ENCODE results near the gene C6orf132.

Gene C6orf132

GRCh38 chr6:42113936-42114636 is 28.3 kb downstream of the C6orf132 start:
- DNase-seq (no peak), ATAC-seq (replicated peaks) (no peak)
- no peaks in the 10 kb centered on the region for H3K4me1 Mint-ChIP-seq
- H3K4me3 Mint-ChIP-seq = no peak overlapping the region
- no peak overlapping the region for H3K27ac Mint-ChIP-seq
- H3K36me3 Mint-ChIP-seq = no peaks in the 10 kb centered on the region
- no peaks in the 10 kb centered on the region for H3K9me3 Mint-ChIP-seq
- H3K27me3 Mint-ChIP-seq = peaks cover 19 to 30% of the 10 kb centered on the region in 2 donors

DNA sequence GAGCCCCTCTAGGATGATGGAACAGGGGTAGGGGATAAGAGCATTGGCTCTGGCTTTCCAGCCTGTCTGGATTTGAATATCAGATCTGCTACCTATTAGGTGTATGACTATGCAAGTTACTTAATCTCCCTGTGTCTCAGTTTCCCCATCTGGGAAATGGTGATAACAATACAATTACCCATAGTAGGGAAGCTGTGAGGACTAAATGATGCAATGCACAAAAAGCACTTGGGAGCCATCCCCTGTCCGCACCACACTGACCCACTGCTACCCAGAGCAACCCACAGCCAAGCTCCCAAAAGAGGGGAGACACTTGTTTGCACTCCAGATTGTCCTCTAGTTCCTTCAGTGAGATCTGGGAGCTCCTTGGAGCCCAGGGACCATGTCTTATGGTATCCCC is 30.1 kb downstream of the C6orf132 start:
- ATAC-seq (replicated peaks) (no peak), DNase-seq (no peak)
- Mint-ChIP-seq H3K27me3 (peaks cover 26 to 36% of the 10 kb centered on the region in 2 donors), H3K4me1 (no peaks in the 10 kb centered on the region), H3K9me3 (no peaks in the 10 kb centered on the region), H3K27ac (no peak overlapping the region), H3K36me3 (no peaks in the 10 kb centered on the region), H3K4me3 (no peak overlapping the region)

DNA sequence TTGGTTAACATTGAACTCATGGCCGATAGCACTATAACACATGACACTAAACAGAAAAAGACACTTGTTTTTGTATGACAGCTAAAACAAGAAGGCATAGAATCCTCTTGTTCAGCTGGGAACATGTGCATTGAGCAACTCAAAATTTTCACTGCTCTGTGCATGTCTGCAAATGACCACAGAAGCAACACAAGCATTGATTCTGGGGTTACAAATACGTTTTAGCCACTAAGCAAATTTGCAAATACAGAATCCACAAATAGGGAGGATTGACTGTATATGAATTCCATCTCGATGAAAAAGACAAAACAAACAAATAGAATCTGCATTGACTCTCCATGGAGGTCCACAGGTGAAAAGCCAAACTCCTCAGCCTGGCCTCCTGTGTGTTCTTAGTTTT is 31.7 kb downstream of the C6orf132 start:
- Mint-ChIP-seq H3K4me3 (no peak overlapping the region), H3K4me1 (no peaks in the 10 kb centered on the region), H3K36me3 (no peaks in the 10 kb centered on the region), H3K27me3 (peaks cover 27 to 36% of the 10 kb centered on the region in 2 donors), H3K9me3 (no peaks in the 10 kb centered on the region), H3K27ac (no peak overlapping the region)
- DNase-seq (no peak), ATAC-seq (replicated peaks) (no peak)

DNA sequence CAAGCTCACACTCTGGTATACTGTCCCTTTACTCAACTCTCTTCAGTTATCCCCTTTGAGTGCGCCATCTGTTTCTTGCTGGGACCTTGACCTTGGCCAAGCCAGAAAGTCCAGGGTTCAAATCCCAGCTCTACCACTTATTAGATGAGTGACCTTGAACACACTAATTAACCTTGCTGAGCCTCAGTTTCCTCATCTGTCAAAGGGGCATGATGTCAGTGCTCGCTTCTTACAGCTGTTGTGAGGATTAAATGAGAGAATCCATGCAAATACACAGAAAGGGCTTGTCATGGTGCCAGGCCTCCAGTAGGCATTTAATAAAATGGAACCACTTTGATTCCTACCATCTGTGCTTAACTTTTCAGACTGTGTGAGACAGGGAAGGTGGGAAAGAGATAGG is 34.3 kb downstream of the C6orf132 start:
- Mint-ChIP-seq H3K27ac (no peak overlapping the region), H3K4me1 (peaks cover 7 to 9% of the 10 kb centered on the region in 2 donors), H3K36me3 (no peaks in the 10 kb centered on the region), H3K27me3 (peaks cover 36 to 41% of the 10 kb centered on the region in 2 donors), H3K4me3 (no peak overlapping the region), H3K9me3 (no peaks in the 10 kb centered on the region)
- no peak for DNase-seq
- ATAC-seq (replicated peaks) = no peak

DNA sequence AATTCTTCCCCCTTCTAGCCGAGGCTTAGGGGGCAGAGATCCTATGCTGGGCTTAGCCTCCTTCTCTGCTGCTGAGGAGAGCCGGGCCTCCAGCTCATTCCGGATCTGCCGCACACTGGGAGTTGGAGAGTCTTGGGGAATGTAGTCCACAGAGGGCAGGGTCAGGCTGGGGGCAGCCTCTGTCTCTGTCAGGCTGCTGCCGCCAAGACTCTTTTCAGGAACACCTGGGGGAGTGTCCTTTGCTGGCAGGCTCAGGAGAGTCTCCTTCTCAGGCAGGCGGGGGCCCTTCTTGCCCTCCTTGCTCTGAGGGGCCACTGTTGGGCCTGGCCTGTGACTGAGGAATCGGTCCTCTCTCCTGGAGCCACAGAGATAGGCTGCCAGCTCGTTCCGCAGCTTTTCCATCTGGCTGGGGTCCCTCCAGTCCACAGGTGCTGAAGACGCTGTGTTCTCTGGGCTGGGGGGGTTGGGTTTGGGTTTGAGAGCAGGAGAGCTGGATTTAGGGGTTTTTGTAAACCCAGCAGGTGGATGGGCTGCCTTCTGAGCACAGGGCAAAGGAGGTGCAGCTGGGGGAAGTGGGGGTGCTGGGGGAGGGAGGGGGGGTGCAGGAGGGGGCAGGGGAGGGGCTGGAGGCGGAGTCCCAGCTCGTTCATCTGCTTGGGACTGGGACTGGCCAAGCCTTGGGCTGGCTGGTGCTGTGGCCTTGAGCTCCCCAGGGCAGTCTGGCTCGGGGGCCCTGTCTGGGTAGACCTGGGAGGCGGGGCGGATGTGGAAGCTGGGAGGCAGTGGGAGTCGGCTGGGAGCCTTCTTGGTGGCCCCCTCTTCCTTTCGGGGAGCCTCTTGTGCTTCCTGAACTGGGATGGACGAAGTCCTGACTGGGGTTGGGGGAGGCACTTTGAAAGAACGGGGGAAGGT is 36.1 kb downstream of the C6orf132 start:
- Mint-ChIP-seq H3K27me3 (peaks cover 36 to 43% of the 10 kb centered on the region in 2 donors), H3K9me3 (no peaks in the 10 kb centered on the region), H3K4me3 (no peak overlapping the region), H3K36me3 (no peaks in the 10 kb centered on the region), H3K27ac (no peak overlapping the region), H3K4me1 (peaks cover 7 to 9% of the 10 kb centered on the region in 2 donors)
- ATAC-seq (replicated peaks) (no peak), DNase-seq (no peak)

- Mint-ChIP-seq H3K27me3 (peaks cover 36 to 43% of the 10 kb centered on the region in 2 donors), H3K4me3 (no peak overlapping the region), H3K9me3 (no peaks in the 10 kb centered on the region), H3K4me1 (peaks cover 7 to 9% of the 10 kb centered on the region in 2 donors), H3K36me3 (no peaks in the 10 kb centered on the region), H3K27ac (no peak overlapping the region)
- ATAC-seq (replicated peaks) (no peak), DNase-seq (no peak)
Measured at GRCh38 chr6:42105709-42106108, 36.7 kb downstream of the C6orf132 start.

GRCh38 chr6:42105156-42105648 is 37.2 kb downstream of the C6orf132 start:
- Mint-ChIP-seq H3K4me1 (peaks cover 7 to 9% of the 10 kb centered on the region in 2 donors), H3K9me3 (no peaks in the 10 kb centered on the region), H3K27ac (no peak overlapping the region), H3K27me3 (peaks cover 36 to 43% of the 10 kb centered on the region in 2 donors), H3K4me3 (peak overlapping the region in 1 of 2 donors; percentile 80), H3K36me3 (no peaks in the 10 kb centered on the region)
- ATAC-seq (replicated peaks) (no peak), DNase-seq (no peak)

DNA sequence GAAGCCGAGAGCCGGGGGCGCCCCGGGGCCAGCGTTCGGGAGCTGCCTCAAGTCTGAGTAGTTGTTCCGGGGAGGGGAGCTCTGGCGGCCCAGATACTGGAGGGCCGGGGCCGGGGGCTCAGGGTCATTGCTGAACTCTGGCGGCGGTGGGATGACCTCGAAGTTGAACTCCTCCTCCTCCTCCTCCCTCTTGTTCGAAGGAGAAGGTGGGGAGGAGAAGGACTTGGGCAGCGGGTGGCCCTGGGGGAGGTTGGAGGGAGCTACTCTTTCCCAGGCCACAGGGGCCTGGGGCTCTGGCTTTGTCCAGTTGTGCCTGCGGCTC is 37.7 kb downstream of the C6orf132 start:
- ATAC-seq (replicated peaks) = no peak
- Mint-ChIP-seq H3K4me3 (peak overlapping the region; percentile 23 to 80), H3K9me3 (no peaks in the 10 kb centered on the region), H3K27ac (no peak overlapping the region), H3K4me1 (peaks cover 7 to 9% of the 10 kb centered on the region in 2 donors), H3K27me3 (peaks cover 36 to 43% of the 10 kb centered on the region in 2 donors), H3K36me3 (no peaks in the 10 kb centered on the region)
- DNase-seq = no peak

GRCh38 chr6:42104095-42104803 is 38.2 kb downstream of the C6orf132 start:
- Mint-ChIP-seq H3K4me1 (peaks cover 7 to 9% of the 10 kb centered on the region in 2 donors), H3K27ac (no peak overlapping the region), H3K4me3 (peak overlapping the region; percentile 68 to 80), H3K36me3 (no peaks in the 10 kb centered on the region), H3K9me3 (no peaks in the 10 kb centered on the region), H3K27me3 (peaks cover 36 to 43% of the 10 kb centered on the region in 2 donors)
- ATAC-seq (replicated peaks) (peak; percentile 88 to 90), DNase-seq (peak; percentile 57)

GRCh38 chr6:42103753-42104094 is 38.7 kb downstream of the C6orf132 start:
- ATAC-seq (replicated peaks) = peak; percentile 26 to 44
- no peaks in the 10 kb centered on the region for H3K9me3 Mint-ChIP-seq
- H3K4me1 Mint-ChIP-seq = peaks cover 7 to 9% of the 10 kb centered on the region in 2 donors

GRCh38 chr6:42103216-42103615 is 39.2 kb downstream of the C6orf132 start:
- DNase-seq (no peak), ATAC-seq (replicated peaks) (no peak)
- Mint-ChIP-seq H3K9me3 (no peaks in the 10 kb centered on the region), H3K4me1 (peaks cover 7 to 9% of the 10 kb centered on the region in 2 donors), H3K27me3 (peaks cover 31 to 43% of the 10 kb centered on the region in 2 donors), H3K27ac (no peak overlapping the region), H3K36me3 (no peaks in the 10 kb centered on the region), H3K4me3 (no peak overlapping the region)

More at GRCh38 chr6:42103753-42104094, 38.7 kb downstream of the C6orf132 start:
- peak overlapping the region; percentile 68 to 80 for H3K4me3 Mint-ChIP-seq
- H3K27me3 Mint-ChIP-seq = peaks cover 33 to 43% of the 10 kb centered on the region in 2 donors
- H3K36me3 Mint-ChIP-seq = no peaks in the 10 kb centered on the region
- DNase-seq = no peak
- H3K27ac Mint-ChIP-seq = no peak overlapping the region

- Mint-ChIP-seq H3K9me3 (no peaks in the 10 kb centered on the region), H3K4me1 (peaks cover 7 to 9% of the 10 kb centered on the region in 2 donors), H3K36me3 (no peaks in the 10 kb centered on the region), H3K4me3 (no peak overlapping the region), H3K27me3 (peaks cover 20 to 26% of the 10 kb centered on the region in 2 donors), H3K27ac (no peak overlapping the region)
- ATAC-seq (replicated peaks) (no peak), DNase-seq (no peak)
Measured at GRCh38 chr6:42101186-42101657, 41.2 kb downstream of the C6orf132 start.

- no peak for DNase-seq
- peaks cover 7 to 9% of the 10 kb centered on the region in 2 donors for H3K4me1 Mint-ChIP-seq
- peak overlapping the region; percentile 2 for H3K27ac Mint-ChIP-seq
- H3K4me3 Mint-ChIP-seq = no peak overlapping the region
- H3K36me3 Mint-ChIP-seq = no peaks in the 10 kb centered on the region
- H3K9me3 Mint-ChIP-seq = no peaks in the 10 kb centered on the region
- no peak for ATAC-seq (replicated peaks)
- H3K27me3 Mint-ChIP-seq = peaks cover 12 to 17% of the 10 kb centered on the region in 2 donors
Measured at GRCh38 chr6:42100029-42100901, 42.2 kb downstream of the C6orf132 start.
